ENCODE measurements around the gene ANXA11.
"Not testable (repeated sequence)": the region's sequence is repeated elsewhere in the genome, so short reads cannot be mapped to it uniquely, and the experiment has no call there.

ANXA11 gene

DNA sequence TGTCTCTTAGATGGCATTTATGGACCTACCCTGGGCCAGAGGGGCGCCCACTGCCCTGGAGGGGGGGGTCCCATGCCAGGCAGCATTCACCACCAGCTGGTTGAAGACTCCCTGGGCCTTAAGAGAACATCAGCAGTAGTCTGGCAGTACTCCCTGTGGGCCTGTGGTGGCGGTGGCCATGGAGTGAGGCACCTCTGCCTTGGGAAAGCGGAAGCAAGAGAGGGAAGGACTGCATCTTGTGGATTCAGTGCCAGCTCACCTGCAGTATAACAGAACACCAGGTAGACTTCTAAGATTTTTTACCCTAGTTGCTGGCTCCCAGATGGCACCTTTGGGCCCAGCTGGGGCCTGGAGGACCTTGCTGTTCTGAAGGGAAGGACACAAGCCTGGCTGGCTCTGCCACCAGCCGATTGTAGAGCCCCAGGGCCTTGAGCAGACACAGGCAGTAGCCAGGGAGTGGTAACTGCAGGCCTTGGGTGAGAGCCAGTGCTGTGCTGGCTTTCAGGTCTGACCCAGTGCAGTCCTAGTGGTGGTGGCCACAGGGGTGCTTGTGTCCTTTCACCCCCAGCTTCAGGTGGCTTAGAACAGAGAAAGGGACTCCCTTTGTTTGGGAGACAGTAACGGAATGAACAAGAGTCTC, 57.1 kb downstream of the ANXA11 start:
- Histone ChIP-seq H3K27ac (no peak overlapping the region), H3K9ac (no peak overlapping the region), H3K4me1 (peaks cover 22% of the 10 kb centered on the region), H3K4me3 (no peak overlapping the region), H3K36me3 (peaks cover 48% of the 10 kb centered on the region), H3K27me3 (no peaks in the 10 kb centered on the region), H3K4me2 (no peak overlapping the region), H3K9me3 (no peaks in the 10 kb centered on the region), H4K20me1 (no peaks in the 10 kb centered on the region)
- no peak for TF ChIP-seq Cebpa-rat (IDR thresholded peaks at IDR 0.05)

GRCh38 chr10:80146918-80147317, 58.4 kb downstream of the ANXA11 start:
- Histone ChIP-seq H3K27ac (no peak overlapping the region), H3K27me3 (no peaks in the 10 kb centered on the region), H3K9ac (no peak overlapping the region), H3K4me3 (no peak overlapping the region), H4K20me1 (no peaks in the 10 kb centered on the region), H3K4me1 (peaks cover 22% of the 10 kb centered on the region), H3K9me3 (no peaks in the 10 kb centered on the region), H3K36me3 (peaks cover 34% of the 10 kb centered on the region), H3K4me2 (no peak overlapping the region)
- TF ChIP-seq Cebpa-rat (IDR thresholded peaks at IDR 0.05) = no peak

GRCh38 chr10:80145406-80146308, 59.7 kb downstream of the ANXA11 start:
- not testable (repeated sequence) for H3K27ac ChIP-seq, H4K20me1 ChIP-seq, H3K27me3 ChIP-seq, H3K4me3 ChIP-seq, H3K9me3 ChIP-seq
- 0 out of 2 replicates have a peak overlapping the region, but pooled peaks have one; percentile 27 for H3K9ac ChIP-seq
- peaks cover 22% of the 10 kb centered on the region for H3K4me1 ChIP-seq
- peaks cover 23% of the 10 kb centered on the region for H3K36me3 ChIP-seq
- peak overlapping the region; percentile 98 for H3K4me2 ChIP-seq

GRCh38 chr10:80144696-80145131, 60.6 kb downstream of the ANXA11 start:
- H3K27ac ChIP-seq = 0 out of 2 replicates have a peak overlapping the region, but pooled peaks have one; percentile 7
- no peaks in the 10 kb centered on the region for H3K9me3 ChIP-seq
- H4K20me1 ChIP-seq = no peaks in the 10 kb centered on the region
- 0 out of 2 replicates have a peak overlapping the region, but pooled peaks have one; percentile 27 for H3K9ac ChIP-seq
- H3K4me3 ChIP-seq = peak overlapping the region; percentile 58
- TF ChIP-seq Cebpa-rat (IDR thresholded peaks at IDR 0.05) = no peak
- H3K4me2 ChIP-seq = peak overlapping the region; percentile 98
- H3K4me1 ChIP-seq = peaks cover 22% of the 10 kb centered on the region
- peaks cover 14% of the 10 kb centered on the region; the same call in 1 of the 2 replicates for H3K36me3 ChIP-seq
- H3K27me3 ChIP-seq = no peaks in the 10 kb centered on the region

DNA sequence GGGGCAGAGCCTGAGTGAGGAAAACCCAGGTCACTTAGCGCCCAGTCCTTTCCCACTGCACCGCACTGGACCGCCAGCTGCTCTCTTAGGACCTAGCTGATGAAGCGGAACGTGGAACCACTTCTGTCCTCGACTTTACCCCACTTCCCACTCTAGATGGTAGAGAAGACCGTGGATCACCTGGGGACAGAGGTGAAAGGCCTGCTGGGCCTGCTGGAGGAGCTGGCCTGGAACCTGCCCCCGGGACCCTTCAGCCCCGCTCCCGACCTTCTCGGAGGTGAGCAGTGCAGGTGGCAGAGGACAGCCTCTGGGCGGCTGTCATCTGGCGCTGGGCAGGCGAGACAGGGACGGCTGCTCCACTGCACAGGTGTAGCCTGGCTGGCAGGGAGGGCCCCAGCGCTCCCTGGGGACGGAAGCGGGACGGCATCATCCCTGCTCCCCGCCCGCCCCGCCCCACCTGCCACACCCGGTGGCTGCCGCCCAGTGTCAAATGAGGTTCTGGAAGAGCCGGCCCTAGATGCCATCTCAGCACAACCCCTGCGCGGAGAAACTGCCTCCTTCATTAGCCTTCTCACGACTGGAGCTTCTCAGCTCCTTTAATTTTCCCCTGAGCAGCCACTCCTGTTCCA, 61.2 kb downstream of the ANXA11 start:
- no peaks in the 10 kb centered on the region for H4K20me1 ChIP-seq
- H3K4me1 ChIP-seq = peaks cover 22% of the 10 kb centered on the region
- no peaks in the 10 kb centered on the region for H3K9me3 ChIP-seq
- 0 out of 2 replicates have a peak overlapping the region, but pooled peaks have one; percentile 27 for H3K9ac ChIP-seq
- TF ChIP-seq Cebpa-rat (IDR thresholded peaks at IDR 0.05) = no peak
- peak overlapping the region; percentile 58 for H3K4me3 ChIP-seq
- H3K36me3 ChIP-seq = peaks cover 13% of the 10 kb centered on the region; the same call in 1 of the 2 replicates
- H3K27me3 ChIP-seq = no peaks in the 10 kb centered on the region
- H3K27ac ChIP-seq = 0 out of 2 replicates have a peak overlapping the region, but pooled peaks have one; percentile 7
- H3K4me2 ChIP-seq = peak overlapping the region; percentile 98

DNA sequence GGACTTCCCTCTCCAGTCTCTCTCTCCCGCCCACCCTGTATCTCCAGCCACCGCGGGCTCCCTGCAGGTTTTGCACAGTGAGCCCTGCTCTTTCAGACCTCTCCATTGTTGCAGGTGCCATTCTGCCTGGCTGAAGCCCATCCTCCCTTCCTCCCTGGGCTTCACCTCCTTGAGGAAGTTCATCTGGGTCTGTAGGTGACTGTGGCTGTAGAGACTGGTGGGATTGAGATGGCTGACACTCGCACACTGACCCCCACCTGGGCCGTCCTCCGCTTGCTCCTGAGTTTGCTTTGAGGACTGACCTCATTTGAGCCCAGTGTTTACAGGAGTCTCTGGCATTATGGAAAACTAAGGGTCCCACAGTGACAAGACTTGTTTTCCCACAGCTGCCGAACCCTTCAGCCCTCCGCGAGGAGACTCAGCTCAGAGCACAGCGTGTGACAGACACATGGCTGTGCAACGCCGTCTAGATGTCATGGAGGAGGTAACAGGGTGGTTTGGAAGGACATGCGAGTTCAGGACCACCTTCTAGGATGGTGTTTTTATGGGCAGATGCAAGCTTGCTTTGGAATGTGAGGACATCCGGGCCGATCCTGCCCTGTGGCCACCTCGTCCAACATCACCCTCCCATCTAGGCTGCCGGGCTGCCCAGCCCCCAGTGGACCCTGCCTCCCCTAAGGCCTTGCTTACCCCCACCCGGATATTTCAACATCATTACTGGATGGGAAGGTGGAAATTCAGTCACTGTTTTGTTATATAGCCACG, 63.5 kb downstream of the ANXA11 start:
- H3K27ac ChIP-seq = no peak overlapping the region
- H3K4me1 ChIP-seq = peaks cover 36% of the 10 kb centered on the region
- H3K36me3 ChIP-seq = no peaks in the 10 kb centered on the region
- H3K4me2 ChIP-seq = no peak overlapping the region
- H4K20me1 ChIP-seq = no peaks in the 10 kb centered on the region
- TF ChIP-seq Cebpa-rat (IDR thresholded peaks at IDR 0.05) = no peak
- H3K27me3 ChIP-seq = no peaks in the 10 kb centered on the region
- no peak overlapping the region for H3K4me3 ChIP-seq
- no peak overlapping the region for H3K9ac ChIP-seq
- no peaks in the 10 kb centered on the region for H3K9me3 ChIP-seq

DNA sequence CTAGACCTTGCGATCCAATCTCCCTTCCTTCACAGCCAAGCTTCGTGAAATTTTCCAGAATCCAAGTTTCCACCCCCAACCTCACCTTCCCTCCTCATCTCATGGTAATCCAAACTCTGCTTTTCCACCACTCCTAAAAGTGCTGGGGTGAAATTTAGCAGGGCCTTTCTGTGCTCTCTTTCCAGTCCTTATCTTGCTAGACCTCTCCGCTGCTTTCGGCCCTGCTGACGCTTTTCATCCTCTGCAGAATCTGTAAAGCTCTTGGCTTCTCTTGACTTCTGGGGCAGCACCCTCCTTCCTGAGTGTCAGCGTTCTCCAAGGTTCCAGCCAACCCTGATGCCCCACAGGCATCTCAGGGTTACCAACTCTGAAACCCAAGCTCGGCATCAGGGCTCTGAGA, 65.1 kb downstream of the ANXA11 start:
- Histone ChIP-seq H3K27ac (no peak overlapping the region), H3K9ac (no peak overlapping the region), H3K4me2 (no peak overlapping the region), H3K27me3 (no peaks in the 10 kb centered on the region), H3K4me1 (peaks cover 30% of the 10 kb centered on the region), H4K20me1 (no peaks in the 10 kb centered on the region), H3K36me3 (no peaks in the 10 kb centered on the region), H3K9me3 (no peaks in the 10 kb centered on the region), H3K4me3 (no peak overlapping the region)
- no peak for TF ChIP-seq Cebpa-rat (IDR thresholded peaks at IDR 0.05)

DNA sequence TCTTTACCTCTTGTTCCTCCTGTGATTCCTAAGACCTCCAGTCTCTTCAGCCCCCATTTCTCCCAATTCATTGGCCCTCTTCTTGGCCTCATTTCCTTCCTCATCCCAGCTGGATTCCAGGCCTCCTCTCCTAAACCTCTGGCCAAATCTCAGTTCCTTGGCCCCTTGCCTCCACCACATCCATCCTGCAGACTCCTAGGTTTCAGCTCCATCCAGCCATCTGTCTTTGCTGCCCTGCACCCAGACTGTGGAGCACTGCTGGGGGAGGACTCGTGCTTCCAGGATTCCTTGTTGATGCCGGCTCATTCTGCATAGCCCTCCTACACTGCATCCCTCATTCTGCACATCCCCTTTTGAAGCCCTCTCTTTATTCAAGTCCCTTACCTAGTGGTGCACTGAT, 66.1 kb downstream of the ANXA11 start:
- H4K20me1 ChIP-seq = no peaks in the 10 kb centered on the region
- H3K4me2 ChIP-seq = no peak overlapping the region

DNA sequence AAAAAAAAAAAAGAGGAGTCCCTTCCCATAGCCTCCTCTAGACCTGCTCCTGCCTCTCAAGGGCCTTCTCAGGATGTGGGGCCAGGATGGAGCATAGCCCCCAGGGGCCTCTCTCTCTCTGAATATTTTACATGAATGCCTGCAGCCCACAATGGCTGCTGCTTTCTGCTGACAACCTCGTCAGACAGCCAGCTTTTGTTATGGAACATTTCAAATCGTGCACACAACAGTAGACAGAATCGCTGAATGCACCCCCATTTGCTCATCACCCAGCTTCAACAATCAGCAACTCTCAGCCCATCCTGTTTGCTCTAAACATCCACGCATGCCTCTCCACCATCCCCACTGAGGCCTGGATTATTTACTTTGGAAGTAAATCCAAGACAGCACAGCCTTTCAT, 67.4 kb downstream of the ANXA11 start:
- H3K27ac ChIP-seq = no peak overlapping the region; the same call in 1 of the 2 replicates
- H3K9me3 ChIP-seq = no peaks in the 10 kb centered on the region
- no peak overlapping the region for H3K4me3 ChIP-seq
- H4K20me1 ChIP-seq = no peaks in the 10 kb centered on the region
- H3K36me3 ChIP-seq = no peaks in the 10 kb centered on the region
- H3K9ac ChIP-seq = 0 out of 2 replicates have a peak overlapping the region, but pooled peaks have one; percentile 29
- TF ChIP-seq Cebpa-rat (IDR thresholded peaks at IDR 0.05) = no peak
- no peaks in the 10 kb centered on the region for H3K27me3 ChIP-seq
- H3K4me2 ChIP-seq = peak overlapping the region; percentile 62
- H3K4me1 ChIP-seq = peaks cover 14% of the 10 kb centered on the region

More for the DNA sequence above, 66.1 kb downstream of the ANXA11 start:
- no peak for TF ChIP-seq Cebpa-rat (IDR thresholded peaks at IDR 0.05)
- Histone ChIP-seq H3K4me1 (peaks cover 20% of the 10 kb centered on the region), H3K27ac (no peak overlapping the region), H3K27me3 (no peaks in the 10 kb centered on the region), H3K36me3 (no peaks in the 10 kb centered on the region), H3K9ac (no peak overlapping the region), H3K4me3 (no peak overlapping the region), H3K9me3 (no peaks in the 10 kb centered on the region)

Data from BLaER1 (cell line).